Measurements from ENCODE around the gene PARD6B. TPM values are rescaled to one million over a fixed set of nuclear protein-coding genes. Genes with fewer than 3 reads are reported as not detected.

The PARD6B gene
- polyA plus RNA-seq, 1 of the 3 experiments (the other 2 are of a cell fraction): 0.49 TPM

GRCh38 chr20:50715694-50716093 lies 15.7 kb upstream of the PARD6B start:
- H3K27ac ChIP-seq (ENCODE audit: low read depth in 2 of 2, low read length in 1 of 2): no peak overlapping the region
- H2AFZ ChIP-seq (ENCODE audit: low read depth): no peak overlapping the region
- POLR2A ChIA-PET: no interaction called here
- no peaks in the 10 kb centered on the region for H4K20me1 ChIP-seq (ENCODE audit: insufficient read depth)
- no peaks in the 10 kb centered on the region for H3K36me3 ChIP-seq (replicated peaks in 1 of 2; ENCODE audit: control insufficient read depth in 1 of 2, insufficient read depth in 2 of 2, low read length in 1 of 2)
- no peak overlapping the region for H3K4me2 ChIP-seq
- H3K79me2 ChIP-seq (ENCODE audit: insufficient read depth): no peaks in the 10 kb centered on the region
- H3K9ac ChIP-seq: no peak overlapping the region
- no peak overlapping the region for H3K4me3 ChIP-seq (ENCODE audit: low read depth in 2 of 2, low read length in 1 of 2)
- TF ChIP-seq USF2 (IDR thresholded peaks at IDR 0.05; ENCODE audit: borderline replicate concordance, low read depth, low read length) (no peak), FOSL2 (IDR thresholded peaks at IDR 0.05; ENCODE audit: borderline replicate concordance, low read depth) (no peak), POLR2AphosphoS5 (IDR thresholded peaks at IDR 0.05; ENCODE audit: low read depth, low read length) (no peak), GATA2 (CRISPR knock-in tag; IDR thresholded peaks at IDR 0.05) (no peak), GABPA (IDR thresholded peaks at IDR 0.05; ENCODE audit: low read depth) (no peak), FOXM1 (IDR thresholded peaks at IDR 0.05; ENCODE audit: low read depth) (no peak), ELF1 (IDR thresholded peaks at IDR 0.05) (no peak), TAF1 (IDR thresholded peaks at IDR 0.05; ENCODE audit: borderline replicate concordance, low read depth, low read length) (no peak), NRF1 (IDR thresholded peaks at IDR 0.05; ENCODE audit: low read depth, low read length) (no peak), CHD2 (IDR thresholded peaks at IDR 0.05; ENCODE audit: low read length, partially characterized antibody) (no peak)
- 95% methylated on average over 3 of the region's 3 CpGs for WGBS (ENCODE audit: low lambda C conversion rate)
- H3K27me3 ChIP-seq (ENCODE audit: insufficient read depth): no peaks in the 10 kb centered on the region
- no peaks in the 10 kb centered on the region for H3K4me1 ChIP-seq (ENCODE audit: control insufficient read depth in 1 of 2, insufficient read depth in 2 of 2, low read depth in 1 of 2, low read length in 1 of 2)
- H3K9me3 ChIP-seq: no peaks in the 10 kb centered on the region
- no peak for DNase-seq
- CTCF ChIA-PET: interaction anchor here (0.6 to 1.3 kb wide), 2 partner anchors 9 to 24 kb away, joined by 3 read pairs; partner anchors contain the start of gene RIPOR3
- no peaks in the 10 kb centered on the region for H3F3A ChIP-seq (replicated peaks; ENCODE audit: insufficient read depth)
- no peaks in the 10 kb centered on the region for H3K9me2 ChIP-seq

- no peak for DNase-seq
- H3K27me3 ChIP-seq (ENCODE audit: insufficient read depth): no peaks in the 10 kb centered on the region
- WGBS (ENCODE audit: low lambda C conversion rate): 85% methylated on average over 1 of the region's 1 CpG
- H3F3A ChIP-seq (replicated peaks; ENCODE audit: insufficient read depth): no peaks in the 10 kb centered on the region
- no peak overlapping the region for H2AFZ ChIP-seq (ENCODE audit: low read depth)
- no peaks in the 10 kb centered on the region for H3K9me2 ChIP-seq
- H3K36me3 ChIP-seq (replicated peaks in 1 of 2; ENCODE audit: control insufficient read depth in 1 of 2, insufficient read depth in 2 of 2, low read length in 1 of 2): no peaks in the 10 kb centered on the region
- H3K4me3 ChIP-seq (ENCODE audit: low read depth in 2 of 2, low read length in 1 of 2): no peak overlapping the region
- H3K4me1 ChIP-seq (ENCODE audit: control insufficient read depth in 1 of 2, insufficient read depth in 2 of 2, low read depth in 1 of 2, low read length in 1 of 2): no peaks in the 10 kb centered on the region
- TF ChIP-seq USF2 (IDR thresholded peaks at IDR 0.05; ENCODE audit: borderline replicate concordance, low read depth, low read length): no peak
- TF ChIP-seq TCF12 (IDR thresholded peaks at IDR 0.05): no peak
- H3K9ac ChIP-seq: no peak overlapping the region
- no peaks in the 10 kb centered on the region for H3K79me2 ChIP-seq (ENCODE audit: insufficient read depth)
- ChIA-PET POLR2A (no interaction called here), CTCF (interaction anchor here (0.8 to 2.3 kb wide), 4 partner anchors 8 to 53 kb away, joined by 3 to 8 read pairs (median 5); no protein-coding TSS in a partner anchor)
- H3K9me3 ChIP-seq: no peaks in the 10 kb centered on the region
- no peak overlapping the region for H3K4me2 ChIP-seq
- no peak overlapping the region for H3K27ac ChIP-seq (ENCODE audit: low read depth in 2 of 2, low read length in 1 of 2)
- no peaks in the 10 kb centered on the region for H4K20me1 ChIP-seq (ENCODE audit: insufficient read depth)
Measured at GRCh38 chr20:50716518-50716917, 14.9 kb upstream of the PARD6B start.

- Histone ChIP-seq H3K4me3 (ENCODE audit: low read depth in 2 of 2, low read length in 1 of 2) (no peak overlapping the region), H2AFZ (ENCODE audit: low read depth) (no peak overlapping the region), H3K9me3 (no peaks in the 10 kb centered on the region), H3K27ac (ENCODE audit: low read depth in 2 of 2, low read length in 1 of 2) (no peak overlapping the region), H3K9ac (no peak overlapping the region), H3K9me2 (no peaks in the 10 kb centered on the region), H3K79me2 (ENCODE audit: insufficient read depth) (no peaks in the 10 kb centered on the region), H3K4me2 (no peak overlapping the region), H3F3A (replicated peaks; ENCODE audit: insufficient read depth) (no peaks in the 10 kb centered on the region), H3K4me1 (ENCODE audit: control insufficient read depth in 1 of 2, insufficient read depth in 2 of 2, low read depth in 1 of 2, low read length in 1 of 2) (no peaks in the 10 kb centered on the region), H3K36me3 (replicated peaks in 1 of 2; ENCODE audit: control insufficient read depth in 1 of 2, insufficient read depth in 2 of 2, low read length in 1 of 2) (no peaks in the 10 kb centered on the region), H3K27me3 (ENCODE audit: insufficient read depth) (no peaks in the 10 kb centered on the region), H4K20me1 (ENCODE audit: insufficient read depth) (no peaks in the 10 kb centered on the region)
- ChIA-PET POLR2A (no interaction called here), CTCF (interaction anchor here (0.7 to 2.3 kb wide), 6 partner anchors 13 to 91 kb away, joined by 3 to 8 read pairs (median 4); no protein-coding TSS in a partner anchor)
- 79% methylated on average over 2 of the region's 2 CpGs for WGBS (ENCODE audit: low lambda C conversion rate)
- no peak for DNase-seq
- TF ChIP-seq ELF1 (IDR thresholded peaks at IDR 0.05): no peak
- no peak for TF ChIP-seq SMC3 (IDR thresholded peaks at IDR 0.05; ENCODE audit: low read depth, low read length)
- TF ChIP-seq SIN3A (IDR thresholded peaks at IDR 0.05; ENCODE audit: borderline replicate concordance, low read depth, low read length): no peak
- no peak for TF ChIP-seq IRF3 (IDR thresholded peaks at IDR 0.05; ENCODE audit: low read depth, low read length)
- no peak for TF ChIP-seq RAD21 (IDR thresholded peaks at IDR 0.05; ENCODE audit: low read length)
- TF ChIP-seq REST (IDR thresholded peaks at IDR 0.05; ENCODE audit: low read depth, low read length): no peak
- TF ChIP-seq POLR2AphosphoS5 (IDR thresholded peaks at IDR 0.05; ENCODE audit: low read depth, low read length): no peak
Measured at GRCh38 chr20:50717312-50717711, 14.1 kb upstream of the PARD6B start.
